NCI-H2107 treated with DMSO at 0.1 percent for 48 hours (cell line): Measurements from ENCODE around the gene EFNA4.

ENCODE experiments used
- DNase-seq: peaks from one replicate; lab custom pipeline; 2025; ENCODE audit not compliant: unreplicated experiment; lab: John Stamatoyannopoulos, UW

EFNA4 gene

DNA sequence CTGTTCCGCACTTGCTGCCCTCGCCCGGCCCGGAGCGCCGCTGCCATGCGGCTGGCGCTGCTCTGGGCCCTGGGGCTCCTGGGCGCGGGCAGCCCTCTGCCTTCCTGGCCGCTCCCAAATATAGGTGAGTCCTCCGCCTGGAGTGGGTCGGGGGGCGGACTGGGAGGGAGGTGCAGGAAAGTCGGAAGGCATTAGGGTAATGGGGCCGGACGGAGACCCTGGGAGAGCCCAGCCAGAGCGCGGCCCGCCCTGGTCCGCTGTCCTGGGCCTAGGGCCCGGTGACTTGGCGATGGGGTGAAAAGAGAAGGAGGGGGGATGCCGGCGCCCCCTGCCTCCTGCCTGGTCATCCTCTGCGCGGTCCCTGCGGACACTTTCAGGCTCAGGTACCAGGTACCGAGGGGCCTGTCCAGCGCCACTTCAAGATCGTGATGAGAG is 12.2 kb upstream of the EFNA4 start:
- DNase-seq: no peak

- DNase-seq: no peak
Observed at GRCh38 chr1:155051777-155052398, 11.7 kb upstream of the EFNA4 start.

DNA sequence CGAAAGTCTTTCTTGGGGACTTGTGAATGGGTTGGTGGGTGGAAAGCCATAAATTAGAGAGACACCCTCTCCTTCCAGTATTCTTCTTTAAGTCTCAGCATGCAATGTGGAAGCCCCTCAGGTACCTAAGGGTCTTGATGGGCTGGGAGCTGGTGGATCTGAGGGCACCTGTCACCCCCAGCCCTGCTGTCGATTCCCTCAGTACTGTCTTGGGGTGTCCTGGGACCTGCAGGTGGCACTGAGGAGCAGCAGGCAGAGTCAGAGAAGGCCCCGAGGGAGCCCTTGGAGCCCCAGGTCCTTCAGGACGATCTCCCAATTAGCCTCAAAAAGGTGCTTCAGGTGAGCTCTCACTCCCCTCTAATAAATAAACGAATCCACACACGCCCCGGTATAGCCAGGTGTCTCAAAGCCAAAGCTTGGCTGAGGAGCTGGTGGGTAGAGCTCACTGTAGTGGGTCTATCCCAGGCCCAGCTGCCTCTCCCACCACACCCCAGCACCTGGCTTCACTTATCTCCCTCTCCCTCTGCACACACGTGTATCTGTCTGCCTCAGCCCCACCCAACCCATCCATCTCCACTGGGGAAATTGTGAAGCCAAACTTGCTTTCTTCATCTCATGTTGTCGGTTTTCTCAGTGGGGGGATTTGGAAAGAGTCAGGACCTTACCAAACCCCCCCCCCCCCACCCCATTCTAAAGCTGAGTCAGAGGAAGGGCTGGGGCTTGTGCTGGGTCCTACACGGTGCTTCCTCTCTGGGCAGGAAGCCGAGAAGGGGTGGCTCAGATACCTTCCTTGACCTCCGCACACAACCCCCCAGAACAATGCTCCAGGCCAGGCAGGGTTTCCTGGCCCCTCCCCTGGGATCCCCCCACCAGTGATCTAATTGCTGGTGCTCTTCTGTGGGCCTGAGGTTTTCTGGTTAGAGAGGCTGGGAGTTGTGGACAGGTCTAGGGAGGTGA is 10.8 kb upstream of the EFNA4 start:
- DNase-seq: peak; percentile 26

DNA sequence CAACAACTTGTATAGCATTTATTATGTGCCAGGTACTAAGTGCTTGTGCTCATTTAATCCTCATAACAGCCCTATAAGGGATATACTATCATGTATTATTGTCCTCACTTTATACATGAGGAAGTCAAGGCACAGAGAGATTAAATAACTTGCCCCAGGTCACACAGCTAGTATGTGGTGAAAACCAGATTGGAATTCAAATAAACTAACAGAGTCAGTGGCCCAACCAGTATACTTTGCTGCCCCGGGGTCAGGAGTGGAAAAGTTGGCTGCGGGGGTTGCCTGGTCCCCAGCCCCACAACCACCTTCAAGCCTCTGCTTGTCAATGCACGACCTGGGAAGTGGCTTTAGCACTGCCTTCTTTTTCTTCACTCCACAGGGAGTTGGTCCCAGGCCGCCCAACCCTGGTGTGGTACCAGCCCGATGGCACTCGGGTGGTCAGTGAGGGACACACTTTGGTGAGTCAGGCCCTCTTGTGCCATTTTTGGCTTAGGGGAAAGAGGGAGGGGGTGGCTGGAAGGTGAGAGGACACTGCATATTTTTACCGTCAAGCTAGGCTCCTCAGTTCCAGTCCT is 9.9 kb upstream of the EFNA4 start:
- DNase-seq: no peak

GRCh38 chr1:155057104-155057503 is 6.4 kb upstream of the EFNA4 start:
- no peak for DNase-seq

GRCh38 chr1:155057788-155058211 is 5.7 kb upstream of the EFNA4 start:
- DNase-seq: no peak

DNA sequence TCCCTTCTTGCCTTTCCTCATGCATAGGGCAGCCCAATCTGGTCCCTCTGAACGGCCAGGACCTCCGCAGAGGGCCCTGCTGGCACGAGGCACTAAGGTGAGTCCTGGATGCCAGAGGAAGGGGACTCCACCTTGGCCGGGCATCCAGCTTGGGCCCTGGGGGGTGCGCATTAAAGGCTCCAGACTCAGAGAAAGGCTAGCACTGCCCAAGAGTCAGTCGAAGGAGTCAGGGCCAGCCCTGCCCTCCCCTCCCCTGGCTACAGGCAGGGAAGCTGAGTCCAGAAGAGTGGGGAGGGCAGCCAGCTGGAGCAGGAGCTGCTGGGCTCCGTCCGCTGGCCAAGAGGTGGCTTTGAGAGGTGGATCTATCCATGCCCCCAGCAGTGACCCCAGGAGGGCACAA is 2.8 kb upstream of the EFNA4 start:
- DNase-seq: no peak

DNA sequence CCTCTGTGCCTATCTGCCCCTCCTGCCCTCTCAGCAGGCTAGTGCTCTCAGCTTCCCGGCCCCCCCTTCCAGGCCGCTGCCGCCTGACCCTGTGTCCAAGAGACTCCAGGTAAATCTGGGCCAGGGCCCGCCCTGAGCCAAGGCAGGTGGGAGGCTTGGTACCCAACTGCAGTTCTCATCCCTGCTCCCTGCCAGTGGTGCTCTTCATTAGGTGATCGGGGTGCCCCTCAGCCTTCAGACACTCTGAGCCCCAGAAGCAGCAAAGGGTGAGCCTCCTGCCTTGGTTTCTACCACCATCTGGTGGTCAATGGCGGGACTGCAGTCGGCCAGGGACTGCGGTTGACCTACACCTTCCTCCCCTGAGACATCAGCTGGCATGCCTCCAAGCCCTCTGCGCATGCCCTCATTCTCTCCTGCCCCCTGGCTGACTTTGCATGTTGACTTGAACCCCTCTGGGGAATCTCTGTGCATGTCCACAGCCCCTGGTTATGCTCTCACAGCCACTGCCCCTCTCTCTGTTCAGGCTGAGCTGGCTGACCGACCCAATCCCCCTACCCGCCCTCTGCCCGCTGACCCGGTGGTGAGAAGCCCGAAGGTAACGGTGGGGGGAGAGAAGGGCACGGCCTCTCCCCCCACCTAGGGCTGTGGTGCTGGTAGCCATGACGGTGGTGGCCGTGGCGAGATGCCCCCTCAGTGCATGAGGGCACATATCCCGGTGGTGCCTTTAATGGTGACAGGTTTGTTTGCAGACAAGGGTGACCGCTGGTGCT is 2.0 kb upstream of the EFNA4 start:
- DNase-seq: peak; percentile 88

DNA sequence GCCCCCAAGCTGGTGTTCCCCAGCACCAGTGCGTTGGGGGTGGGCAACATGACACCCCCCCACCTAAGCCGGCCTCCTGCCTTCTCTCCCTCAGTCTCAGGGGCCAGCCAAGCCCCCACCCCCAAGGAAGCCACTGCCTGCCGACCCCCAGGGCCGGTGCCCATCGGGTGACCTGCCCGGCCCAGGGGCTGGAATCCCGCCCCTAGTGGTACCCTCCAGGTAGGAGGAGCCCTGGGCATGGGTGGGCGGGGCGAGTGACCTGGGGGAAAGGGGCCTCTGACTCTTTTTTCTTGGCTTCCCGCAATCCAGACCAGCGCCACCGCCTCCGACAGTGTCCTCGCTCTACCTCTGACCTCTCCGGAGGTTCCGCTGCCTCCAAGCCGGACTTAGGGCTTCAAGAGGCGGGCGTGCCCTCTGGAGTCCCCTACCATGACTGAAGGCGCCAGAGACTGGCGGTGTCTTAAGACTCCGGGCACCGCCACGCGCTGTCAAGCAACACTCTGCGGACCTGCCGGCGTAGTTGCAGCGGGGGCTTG is 1.3 kb upstream of the EFNA4 start:
- DNase-seq: no peak

DNA sequence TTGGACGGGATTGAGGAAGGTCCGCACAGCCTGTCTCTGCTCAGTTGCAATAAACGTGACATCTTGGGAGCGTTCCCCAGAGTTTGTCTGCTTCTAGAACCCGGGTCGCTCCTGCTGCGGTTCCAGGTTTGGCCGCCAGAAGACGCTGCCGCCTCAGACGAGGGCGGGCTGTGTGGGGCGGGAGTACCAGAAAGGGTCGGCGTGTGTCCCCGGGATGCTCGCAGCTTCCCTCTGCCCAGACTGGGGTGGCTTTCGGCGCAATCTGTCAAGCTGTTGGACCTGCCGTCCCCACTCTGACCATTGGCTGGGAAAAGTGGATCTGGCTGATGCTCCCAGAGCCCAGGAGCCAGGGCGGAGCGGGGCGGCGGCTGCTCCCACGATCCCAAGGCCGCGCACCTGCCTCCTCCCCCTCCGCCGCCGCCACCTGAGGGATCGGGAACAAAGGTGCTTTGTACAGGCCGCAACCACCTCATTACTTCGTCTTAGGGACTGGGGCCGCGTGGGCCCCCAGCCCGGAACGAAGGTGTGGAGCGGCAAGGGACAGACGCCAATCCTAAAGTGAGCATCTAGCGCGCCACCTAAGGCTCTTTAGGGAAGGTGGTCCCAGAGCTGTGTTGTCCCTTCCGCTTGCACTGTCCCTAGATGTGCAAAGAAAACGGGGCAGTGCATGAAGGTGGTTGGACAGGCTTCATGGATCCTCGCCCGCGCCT is 683 bp upstream of the EFNA4 start:
- DNase-seq: peak; percentile 57

DNA sequence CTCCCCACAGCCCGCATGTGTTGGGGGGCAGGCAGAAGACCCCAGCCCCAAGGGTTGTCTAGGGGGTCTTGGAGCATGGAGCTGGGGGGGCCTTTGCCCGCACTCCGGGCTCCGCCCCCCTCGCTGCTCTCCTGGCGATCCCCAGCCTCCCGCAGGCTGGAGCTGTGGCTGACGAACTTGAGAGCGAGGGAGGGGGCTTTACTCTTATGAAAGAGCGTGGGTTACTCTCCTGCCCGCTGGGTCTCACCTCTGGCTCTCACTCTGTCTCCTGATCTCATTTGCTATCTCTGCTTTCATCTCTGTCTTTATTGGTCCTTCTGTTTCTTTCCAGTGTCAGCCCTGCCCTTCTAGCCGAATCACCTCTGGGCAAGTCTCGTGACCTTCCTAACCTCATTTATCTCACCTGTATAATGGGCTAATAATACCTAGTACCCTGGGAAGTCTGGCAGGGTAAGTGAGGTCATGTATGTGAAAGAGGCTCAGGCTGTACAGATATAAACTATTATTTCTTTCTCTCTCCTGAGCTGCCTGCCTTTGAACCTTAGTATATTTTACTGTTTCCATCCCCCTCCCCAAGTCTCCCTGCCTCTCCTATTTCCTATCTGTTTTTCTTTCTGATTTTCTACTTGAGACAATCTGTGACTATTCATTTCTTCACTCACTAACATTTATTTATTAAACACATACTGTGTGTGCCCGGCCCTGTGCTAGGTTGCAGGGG is 731 bp downstream of the EFNA4 start:
- DNase-seq: no peak

DNA sequence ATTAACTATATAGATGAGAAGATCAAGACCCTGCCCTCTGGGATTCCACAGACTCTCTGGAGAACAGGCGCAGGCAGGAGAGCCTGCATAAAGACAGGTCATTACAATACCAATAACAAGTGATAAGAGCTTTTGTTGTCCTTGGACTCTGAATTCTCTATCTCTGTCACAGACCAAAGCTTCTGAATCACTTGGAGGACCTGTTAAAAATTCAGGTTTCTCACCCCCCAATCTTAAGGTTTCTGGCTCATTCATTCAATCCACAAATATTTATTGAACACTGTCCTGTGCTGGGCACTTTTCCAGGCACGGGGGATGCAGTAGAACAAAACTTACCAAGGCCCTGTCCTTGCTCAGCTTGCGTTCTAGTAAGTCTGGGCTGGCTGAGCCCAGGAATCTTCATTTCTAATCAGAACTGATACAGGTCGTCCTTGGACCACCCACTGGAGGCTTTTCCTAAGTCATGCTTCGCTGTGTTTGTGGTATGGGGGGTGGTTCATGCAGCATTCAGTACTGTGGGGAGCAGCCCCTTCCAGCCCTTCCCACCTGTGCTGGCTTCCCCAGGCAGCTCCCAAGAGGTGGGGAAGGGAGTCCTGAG is 1.4 kb downstream of the EFNA4 start:
- DNase-seq: no peak

GRCh38 chr1:155066777-155067176 is 3.2 kb downstream of the EFNA4 start:
- no peak for DNase-seq

- no peak for DNase-seq
Observed at GRCh38 chr1:155068599-155068998, 5.1 kb downstream of the EFNA4 start.

GRCh38 chr1:155069551-155070157 is 6.1 kb downstream of the EFNA4 start:
- no peak for DNase-seq

- no peak for DNase-seq
Observed at GRCh38 chr1:155070158-155070621, 6.7 kb downstream of the EFNA4 start.

DNA sequence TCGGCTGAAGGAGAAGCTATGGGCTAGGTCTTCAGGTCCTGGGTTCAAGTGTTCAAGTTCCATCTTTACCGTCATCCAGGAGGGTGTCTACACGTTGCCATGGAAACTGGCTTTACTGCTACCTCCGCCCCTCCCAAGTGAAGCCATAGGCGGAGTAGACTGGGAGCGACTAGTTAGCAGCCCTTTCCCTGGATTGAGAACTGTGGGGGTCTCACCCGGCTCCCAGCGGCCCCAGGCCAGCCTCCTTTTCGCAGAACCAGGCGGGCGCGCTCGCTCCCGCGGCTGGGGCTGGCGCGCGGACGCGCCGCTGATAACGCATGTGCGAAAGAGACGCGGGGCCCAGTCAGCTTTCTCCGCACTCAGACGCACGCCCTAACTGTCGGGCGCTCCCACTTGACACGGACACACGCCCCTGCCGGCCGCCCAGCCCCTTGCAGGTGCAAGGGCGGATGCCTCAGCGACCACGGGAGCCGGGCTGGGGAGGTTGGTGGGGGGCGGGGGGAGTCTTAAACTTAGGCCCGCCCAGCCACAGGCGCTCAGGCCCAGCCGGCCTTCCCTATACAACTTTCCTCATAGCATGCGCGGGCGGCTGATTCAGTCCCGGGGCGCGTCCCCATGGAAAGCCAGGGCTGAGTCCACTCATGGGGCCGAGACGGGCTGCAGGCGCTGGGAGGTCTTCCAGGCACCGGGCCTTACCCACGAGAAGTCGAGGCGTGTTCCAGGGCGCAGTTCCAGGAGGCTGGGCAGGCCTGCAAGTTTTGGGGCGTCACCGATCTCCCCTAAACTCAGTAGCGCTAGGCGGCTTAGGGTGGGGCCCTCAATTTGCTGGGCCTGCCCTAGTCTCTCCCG is 7.4 kb downstream of the EFNA4 start:
- DNase-seq: peak; percentile 24

GRCh38 chr1:155071701-155072100 is 8.2 kb downstream of the EFNA4 start:
- no peak for DNase-seq
